RWPE2 (cell line): ENCODE measurements around the gene CASKIN2.

Experiments
- ATAC-seq: fragments of 200-7000 bp; cut with Tn5 transposase; 3 replicates; pipeline ENCODE4 v1.9.1; 2021; ENCODE audit warnings: low read depth
- DNase-seq: peaks from one replicate; pipeline ENCODE4 v3.0.0-alpha.2; 2020; ENCODE audit warnings: low spot score
- H3K27ac ChIP-seq: fragments of 450-650 bp; 2 replicates; pipeline ENCODE4 v1.5.1; 2017; ENCODE audit warnings: mild to moderate bottlenecking; ENCODE audit not compliant: poor library complexity, severe bottlenecking
- H3K27me3 ChIP-seq: fragments of 250-450 bp; sonication (Bioruptor Pico); 2 replicates; pipeline ENCODE4 v1.5.1; 2021; ENCODE audit warnings: mild to moderate bottlenecking, moderate library complexity; ENCODE audit not compliant: insufficient read depth, poor library complexity, severe bottlenecking
- H3K36me3 ChIP-seq: fragments of 250-450 bp; sonication (Bioruptor Pico); 2 replicates; pipeline ENCODE4 v1.5.1; 2020; ENCODE audit warnings: low read depth, mild to moderate bottlenecking, moderate library complexity
- H3K4me1 ChIP-seq: fragments of 250-450 bp; sonication (Bioruptor Pico); 2 replicates; pipeline ENCODE4 v1.5.1; 2021; ENCODE audit warnings: mild to moderate bottlenecking, moderate library complexity; ENCODE audit not compliant: insufficient read depth, poor library complexity, severe bottlenecking
- H3K4me3 ChIP-seq: fragments of 250-450 bp; sonication (Bioruptor Pico); 2 replicates; pipeline ENCODE4 v1.5.1; 2021; ENCODE audit warnings: mild to moderate bottlenecking, moderate library complexity; ENCODE audit not compliant: severe bottlenecking
- H3K9me3 ChIP-seq: fragments of 250-450 bp; sonication (Bioruptor Pico); 2 replicates; pipeline ENCODE4 v1.5.1; 2021; ENCODE audit warnings: mild to moderate bottlenecking, moderate library complexity; ENCODE audit not compliant: severe bottlenecking
- TF ChIP-seq, protein P1 (sequence below): fragments of 450-650 bp; IDR thresholded peaks from one replicate; pipeline ENCODE4 v1.5.1; 2017; ENCODE audit warnings: mild to moderate bottlenecking, moderate library complexity; ENCODE audit not compliant: poor library complexity, severe bottlenecking

The CASKIN2 gene

DNA sequence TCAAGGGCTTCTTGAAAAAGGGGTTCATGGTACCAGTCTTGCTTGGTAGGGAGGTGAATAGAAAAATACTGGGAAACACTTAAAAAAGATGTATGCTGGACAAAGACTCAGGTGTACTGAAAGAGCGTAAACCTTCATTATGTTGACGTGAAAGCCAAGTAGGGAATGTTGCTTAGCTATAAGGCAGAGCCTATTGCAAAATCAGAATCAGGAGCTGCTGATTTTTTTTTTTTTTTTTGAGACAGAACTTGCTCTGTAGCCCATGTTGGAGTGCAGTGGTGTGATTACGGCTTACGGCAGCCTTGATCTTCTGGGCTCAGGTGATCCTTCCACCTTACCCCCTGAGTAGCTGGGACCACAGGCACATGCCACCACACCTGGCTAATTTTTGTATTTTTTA lies 55.0 kb downstream of the CASKIN2 start:
- H3K4me1 ChIP-seq, result peaks cover 7% of the 10 kb centered on the region
- H3K27ac ChIP-seq, result no peak overlapping the region
- no peak for ATAC-seq
- H3K27me3 ChIP-seq, result no peaks in the 10 kb centered on the region
- no peaks in the 10 kb centered on the region for H3K9me3 ChIP-seq
- no peaks in the 10 kb centered on the region for H3K36me3 ChIP-seq
- no peak overlapping the region for H3K4me3 ChIP-seq
- TF ChIP-seq, protein P1, sequence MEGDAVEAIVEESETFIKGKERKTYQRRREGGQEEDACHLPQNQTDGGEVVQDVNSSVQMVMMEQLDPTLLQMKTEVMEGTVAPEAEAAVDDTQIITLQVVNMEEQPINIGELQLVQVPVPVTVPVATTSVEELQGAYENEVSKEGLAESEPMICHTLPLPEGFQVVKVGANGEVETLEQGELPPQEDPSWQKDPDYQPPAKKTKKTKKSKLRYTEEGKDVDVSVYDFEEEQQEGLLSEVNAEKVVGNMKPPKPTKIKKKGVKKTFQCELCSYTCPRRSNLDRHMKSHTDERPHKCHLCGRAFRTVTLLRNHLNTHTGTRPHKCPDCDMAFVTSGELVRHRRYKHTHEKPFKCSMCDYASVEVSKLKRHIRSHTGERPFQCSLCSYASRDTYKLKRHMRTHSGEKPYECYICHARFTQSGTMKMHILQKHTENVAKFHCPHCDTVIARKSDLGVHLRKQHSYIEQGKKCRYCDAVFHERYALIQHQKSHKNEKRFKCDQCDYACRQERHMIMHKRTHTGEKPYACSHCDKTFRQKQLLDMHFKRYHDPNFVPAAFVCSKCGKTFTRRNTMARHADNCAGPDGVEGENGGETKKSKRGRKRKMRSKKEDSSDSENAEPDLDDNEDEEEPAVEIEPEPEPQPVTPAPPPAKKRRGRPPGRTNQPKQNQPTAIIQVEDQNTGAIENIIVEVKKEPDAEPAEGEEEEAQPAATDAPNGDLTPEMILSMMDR, result no peak
- no peak for DNase-seq

DNA sequence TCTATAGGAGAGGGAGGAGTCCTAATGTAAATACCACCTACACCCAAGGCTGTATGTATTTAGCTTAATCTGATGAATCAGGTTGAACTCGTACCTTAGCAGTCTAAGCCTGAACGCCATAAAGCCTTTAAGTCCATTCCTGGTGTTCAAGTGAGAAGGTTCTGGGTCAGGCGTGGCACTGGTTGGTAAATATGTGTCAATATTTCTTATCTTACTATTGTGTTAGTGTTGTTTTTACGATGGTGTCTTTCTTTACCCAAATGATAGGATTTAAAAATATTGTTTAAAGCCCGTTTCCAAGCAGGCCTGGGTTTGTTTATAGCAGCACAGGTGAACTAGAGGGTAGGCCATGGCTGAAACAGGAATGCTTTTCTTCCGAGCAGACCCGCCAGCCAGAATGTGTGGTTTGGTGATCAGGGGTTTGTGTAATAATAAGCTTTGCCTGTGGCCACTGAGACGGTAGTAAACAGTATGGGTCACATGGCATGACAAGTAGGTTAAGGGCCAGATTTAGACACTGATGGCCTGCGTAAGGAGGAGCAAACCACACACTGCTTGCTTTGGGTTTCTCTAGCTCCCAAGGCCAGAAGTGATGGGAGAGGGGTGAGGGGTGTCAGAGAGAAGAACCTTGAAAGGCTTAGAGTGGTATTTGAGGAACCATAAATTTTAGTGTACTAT lies 55.6 kb downstream of the CASKIN2 start:
- TF ChIP-seq, protein P1, result no peak
- no peaks in the 10 kb centered on the region for H3K9me3 ChIP-seq
- ATAC-seq (peak; percentile 33; the same call in 2 of the 3 replicates), DNase-seq (no peak)
- H3K4me3 ChIP-seq, result no peak overlapping the region
- H3K27ac ChIP-seq, result no peak overlapping the region
- no peaks in the 10 kb centered on the region for H3K27me3 ChIP-seq
- peaks cover 7% of the 10 kb centered on the region for H3K4me1 ChIP-seq
- H3K36me3 ChIP-seq, result no peaks in the 10 kb centered on the region

DNA sequence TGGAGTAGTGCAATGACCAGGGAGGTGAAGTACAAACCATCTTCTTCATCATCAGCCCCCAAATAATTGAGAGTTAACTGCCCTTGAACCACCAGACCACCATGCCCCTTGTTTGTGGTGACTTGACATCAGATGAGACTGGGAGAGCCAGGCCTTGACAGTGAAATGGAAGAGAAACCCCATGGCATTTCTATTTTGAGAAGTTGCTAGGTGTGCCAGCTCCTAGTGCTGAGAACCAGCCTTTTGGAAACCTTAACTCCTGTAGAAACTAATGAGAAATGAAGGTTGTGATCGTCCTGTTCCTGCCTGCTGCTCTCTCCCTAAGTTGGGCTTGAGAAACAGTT lies 56.1 kb downstream of the CASKIN2 start:
- H3K9me3 ChIP-seq, result no peaks in the 10 kb centered on the region
- TF ChIP-seq, protein P1, result no peak
- no peak overlapping the region for H3K4me3 ChIP-seq
- no peak overlapping the region for H3K27ac ChIP-seq
- DNase-seq (no peak), ATAC-seq (no peak)
- peaks cover 7% of the 10 kb centered on the region for H3K4me1 ChIP-seq
- no peaks in the 10 kb centered on the region for H3K27me3 ChIP-seq
- H3K36me3 ChIP-seq, result no peaks in the 10 kb centered on the region

DNA sequence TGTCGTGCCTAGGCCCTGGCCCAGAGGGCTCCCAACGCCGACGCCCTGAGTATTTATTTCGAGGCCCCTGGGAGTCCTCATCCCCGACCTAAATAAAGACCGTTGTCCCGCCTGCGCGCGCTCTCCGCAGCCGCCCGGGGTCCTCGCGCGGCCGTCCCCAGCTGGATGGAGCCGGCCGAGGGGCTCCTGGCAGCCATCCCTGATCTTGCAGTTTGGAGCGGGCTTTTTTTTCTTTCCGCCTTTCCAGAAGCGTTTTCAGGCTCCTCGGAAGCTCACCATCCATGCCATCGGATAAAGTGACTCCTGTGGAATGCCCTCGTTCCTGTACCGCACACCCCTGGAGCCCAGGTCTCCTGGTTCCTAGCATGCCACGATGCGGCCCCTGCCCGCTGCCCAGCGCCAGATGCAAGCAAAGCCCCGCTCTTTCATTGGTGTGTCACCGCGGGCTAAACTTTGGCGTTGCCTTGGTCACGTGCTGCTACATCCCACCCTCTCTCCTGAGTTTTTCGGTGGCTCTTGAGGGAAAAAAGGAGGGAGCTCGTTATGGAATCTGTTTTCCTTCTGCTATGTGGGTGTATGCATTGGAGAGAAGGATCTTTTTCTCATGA lies 58.2 kb downstream of the CASKIN2 start:
- Histone ChIP-seq H3K4me1 (peaks cover 7% of the 10 kb centered on the region), H3K9me3 (no peaks in the 10 kb centered on the region), H3K27me3 (no peaks in the 10 kb centered on the region), H3K27ac (peak overlapping the region; percentile 26), H3K4me3 (peak overlapping the region; percentile 70), H3K36me3 (no peaks in the 10 kb centered on the region)
- TF ChIP-seq, protein P1, result no peak
- DNase-seq (no peak), ATAC-seq (peak; percentile 14; the same call in 1 of the 3 replicates)
